ENCODE measurements around the gene NIPA2.

DNA sequence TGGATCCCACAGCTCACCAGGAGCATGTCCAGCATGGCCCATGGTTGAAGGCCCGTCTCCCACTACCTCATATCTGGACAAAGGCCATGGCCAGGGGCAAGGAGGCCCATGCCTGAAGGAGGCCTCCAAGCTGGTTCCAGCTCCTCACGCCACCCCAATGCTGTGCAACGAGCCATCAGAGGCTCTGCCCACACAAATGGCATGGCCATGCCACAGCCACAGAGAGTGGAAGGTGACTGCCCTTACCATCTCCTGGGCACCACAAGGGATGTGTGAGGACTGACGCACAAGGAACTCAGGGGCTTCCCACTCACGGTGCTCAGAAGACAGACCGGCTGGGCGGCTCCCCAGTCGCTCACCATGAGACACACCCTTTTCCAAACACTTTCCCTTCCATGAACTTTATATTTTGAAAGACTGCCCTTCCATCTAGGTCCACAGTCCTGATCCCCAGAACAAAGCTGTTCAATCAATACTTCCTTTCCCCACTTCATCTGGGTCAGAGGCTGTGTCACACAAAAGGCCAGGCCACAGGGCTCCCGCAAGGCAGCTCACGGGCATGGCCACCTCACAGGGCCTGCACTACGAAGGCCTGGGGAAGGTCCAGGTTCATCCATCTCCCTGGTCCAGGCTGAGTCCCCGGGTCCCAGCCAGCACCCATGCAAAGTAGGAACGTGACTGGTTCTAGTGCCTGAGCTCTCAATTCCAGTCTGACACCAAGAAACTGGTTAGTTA, 75.3 kb downstream of the NIPA2 start:
- TF ChIP-seq EP300 (IDR thresholded peaks at IDR 0.05), result no peak
- TF ChIP-seq POLR2AphosphoS5 (IDR thresholded peaks at IDR 0.05), result no peak
- TF ChIP-seq, protein P1, sequence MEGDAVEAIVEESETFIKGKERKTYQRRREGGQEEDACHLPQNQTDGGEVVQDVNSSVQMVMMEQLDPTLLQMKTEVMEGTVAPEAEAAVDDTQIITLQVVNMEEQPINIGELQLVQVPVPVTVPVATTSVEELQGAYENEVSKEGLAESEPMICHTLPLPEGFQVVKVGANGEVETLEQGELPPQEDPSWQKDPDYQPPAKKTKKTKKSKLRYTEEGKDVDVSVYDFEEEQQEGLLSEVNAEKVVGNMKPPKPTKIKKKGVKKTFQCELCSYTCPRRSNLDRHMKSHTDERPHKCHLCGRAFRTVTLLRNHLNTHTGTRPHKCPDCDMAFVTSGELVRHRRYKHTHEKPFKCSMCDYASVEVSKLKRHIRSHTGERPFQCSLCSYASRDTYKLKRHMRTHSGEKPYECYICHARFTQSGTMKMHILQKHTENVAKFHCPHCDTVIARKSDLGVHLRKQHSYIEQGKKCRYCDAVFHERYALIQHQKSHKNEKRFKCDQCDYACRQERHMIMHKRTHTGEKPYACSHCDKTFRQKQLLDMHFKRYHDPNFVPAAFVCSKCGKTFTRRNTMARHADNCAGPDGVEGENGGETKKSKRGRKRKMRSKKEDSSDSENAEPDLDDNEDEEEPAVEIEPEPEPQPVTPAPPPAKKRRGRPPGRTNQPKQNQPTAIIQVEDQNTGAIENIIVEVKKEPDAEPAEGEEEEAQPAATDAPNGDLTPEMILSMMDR (IDR thresholded peaks at IDR 0.05), result no peak
- TF ChIP-seq POLR2A (IDR thresholded peaks at IDR 0.05), result no peak
